Neural cell (in vitro differentiated cells): Measurements from ENCODE around the gene IMPG2.

Experiments used
- CTCF ChIP-seq: fragments of 450-650 bp; IDR thresholded peaks from 2 replicates; pipeline ENCODE4 v1.5.1; 2014; ENCODE audit warnings: antibody characterized with exemption, mild to moderate bottlenecking, moderate library complexity; ENCODE audit not compliant: poor library complexity, severe bottlenecking
- EP300 ChIP-seq: fragments of 450-650 bp; conservative IDR thresholded peaks from 2 replicates; pipeline ENCODE4 v1.6.1; 2014; ENCODE audit warnings: antibody characterized with exemption, mild to moderate bottlenecking, moderate library complexity; ENCODE audit not compliant: poor library complexity, severe bottlenecking
- POLR2AphosphoS5 ChIP-seq: IDR thresholded peaks from 2 replicates; pipeline ENCODE4 v1.6.1; 2012
- RAD21 ChIP-seq: fragments of 450-650 bp; conservative IDR thresholded peaks from 2 replicates; pipeline ENCODE4 v1.6.1; 2014; ENCODE audit warnings: antibody characterized with exemption, mild to moderate bottlenecking, moderate library complexity
- TAF1 ChIP-seq: IDR thresholded peaks from 2 replicates; pipeline ENCODE4 v1.6.1; 2012; ENCODE audit warnings: low read depth
- TF ChIP-seq, protein P1 (sequence below): IDR thresholded peaks from 2 replicates; pipeline ENCODE4 v1.6.1; 2012; ENCODE audit warnings: borderline replicate concordance

DNA sequence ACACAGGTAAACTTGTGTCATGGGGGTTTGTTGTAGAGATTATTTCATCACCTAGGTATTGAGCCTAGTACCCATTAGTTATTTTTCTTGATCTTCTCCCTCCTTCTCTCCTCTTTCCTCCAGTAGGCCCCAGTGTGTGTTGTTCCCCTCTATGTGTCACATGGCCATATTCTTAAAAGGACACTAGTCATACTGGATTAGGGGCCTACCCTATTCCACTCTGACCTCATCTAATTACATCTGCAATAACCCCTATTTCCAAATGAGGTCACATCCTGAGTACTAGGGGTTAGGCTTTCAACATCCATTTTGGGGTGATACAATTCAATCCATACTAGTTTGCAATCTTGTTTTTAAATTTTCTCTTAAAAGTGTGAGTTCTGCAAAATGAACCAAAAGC, 142.8 kb downstream of the IMPG2 start:
- TF ChIP-seq CTCF = no peak
- no peak for TF ChIP-seq EP300
- TF ChIP-seq TAF1 = no peak
- no peak for TF ChIP-seq RAD21
- TF ChIP-seq, protein P1, sequence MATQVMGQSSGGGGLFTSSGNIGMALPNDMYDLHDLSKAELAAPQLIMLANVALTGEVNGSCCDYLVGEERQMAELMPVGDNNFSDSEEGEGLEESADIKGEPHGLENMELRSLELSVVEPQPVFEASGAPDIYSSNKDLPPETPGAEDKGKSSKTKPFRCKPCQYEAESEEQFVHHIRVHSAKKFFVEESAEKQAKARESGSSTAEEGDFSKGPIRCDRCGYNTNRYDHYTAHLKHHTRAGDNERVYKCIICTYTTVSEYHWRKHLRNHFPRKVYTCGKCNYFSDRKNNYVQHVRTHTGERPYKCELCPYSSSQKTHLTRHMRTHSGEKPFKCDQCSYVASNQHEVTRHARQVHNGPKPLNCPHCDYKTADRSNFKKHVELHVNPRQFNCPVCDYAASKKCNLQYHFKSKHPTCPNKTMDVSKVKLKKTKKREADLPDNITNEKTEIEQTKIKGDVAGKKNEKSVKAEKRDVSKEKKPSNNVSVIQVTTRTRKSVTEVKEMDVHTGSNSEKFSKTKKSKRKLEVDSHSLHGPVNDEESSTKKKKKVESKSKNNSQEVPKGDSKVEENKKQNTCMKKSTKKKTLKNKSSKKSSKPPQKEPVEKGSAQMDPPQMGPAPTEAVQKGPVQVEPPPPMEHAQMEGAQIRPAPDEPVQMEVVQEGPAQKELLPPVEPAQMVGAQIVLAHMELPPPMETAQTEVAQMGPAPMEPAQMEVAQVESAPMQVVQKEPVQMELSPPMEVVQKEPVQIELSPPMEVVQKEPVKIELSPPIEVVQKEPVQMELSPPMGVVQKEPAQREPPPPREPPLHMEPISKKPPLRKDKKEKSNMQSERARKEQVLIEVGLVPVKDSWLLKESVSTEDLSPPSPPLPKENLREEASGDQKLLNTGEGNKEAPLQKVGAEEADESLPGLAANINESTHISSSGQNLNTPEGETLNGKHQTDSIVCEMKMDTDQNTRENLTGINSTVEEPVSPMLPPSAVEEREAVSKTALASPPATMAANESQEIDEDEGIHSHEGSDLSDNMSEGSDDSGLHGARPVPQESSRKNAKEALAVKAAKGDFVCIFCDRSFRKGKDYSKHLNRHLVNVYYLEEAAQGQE = no peak
- TF ChIP-seq POLR2AphosphoS5 = no peak
